A673 (cell line): ENCODE data around the gene PARP9.

Experiments used
- CTCF ChIP-seq: fragments of 300-800, 200-600 bp; sonication (generic); conservative IDR thresholded peaks from 2 replicates; pipeline ENCODE4 v1.5.1; 2017; ENCODE audit warnings: low read depth, mild to moderate bottlenecking, antibody characterized with exemption, low read length, moderate library complexity, mixed read lengths
- EZH2 ChIP-seq: fragments of 200-600 bp; sonication (generic); IDR thresholded peaks from 2 replicates; pipeline ENCODE4 v1.6.1; 2017; ENCODE audit warnings: borderline replicate concordance, low read depth, mild to moderate bottlenecking, mixed read lengths, antibody characterized with exemption, low read length; ENCODE audit not compliant: poor library complexity, severe bottlenecking

DNA sequence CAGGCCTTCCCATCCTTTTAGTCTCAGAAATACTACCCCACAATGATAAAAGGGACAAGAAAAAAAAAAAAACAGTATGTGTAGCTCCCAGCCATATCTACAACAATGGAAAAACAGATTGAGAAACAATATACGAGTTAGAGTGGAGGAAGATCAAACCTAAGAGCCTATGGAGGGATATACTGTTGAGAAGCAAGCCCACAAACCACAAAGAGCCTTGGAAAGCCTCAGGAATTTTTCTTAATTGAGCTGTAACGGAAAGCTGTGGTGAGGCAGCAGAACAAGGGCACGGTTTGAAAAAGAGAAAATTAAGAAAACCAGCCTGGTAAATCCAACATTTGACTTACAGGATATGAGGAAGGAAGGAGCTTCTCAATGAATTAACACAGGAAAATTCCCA is 70.8 kb downstream of the PARP9 start:
- TF ChIP-seq CTCF, result no peak
- no peak for TF ChIP-seq EZH2
